Measurements from ENCODE around the gene GAB3. TPM values are rescaled to one million over a fixed set of nuclear protein-coding genes. Genes with fewer than 3 reads are reported as not detected.
A peak's percentile ranks its signal among the peaks of the same experiment; 100 is the strongest.

The GAB3 gene, protein sequence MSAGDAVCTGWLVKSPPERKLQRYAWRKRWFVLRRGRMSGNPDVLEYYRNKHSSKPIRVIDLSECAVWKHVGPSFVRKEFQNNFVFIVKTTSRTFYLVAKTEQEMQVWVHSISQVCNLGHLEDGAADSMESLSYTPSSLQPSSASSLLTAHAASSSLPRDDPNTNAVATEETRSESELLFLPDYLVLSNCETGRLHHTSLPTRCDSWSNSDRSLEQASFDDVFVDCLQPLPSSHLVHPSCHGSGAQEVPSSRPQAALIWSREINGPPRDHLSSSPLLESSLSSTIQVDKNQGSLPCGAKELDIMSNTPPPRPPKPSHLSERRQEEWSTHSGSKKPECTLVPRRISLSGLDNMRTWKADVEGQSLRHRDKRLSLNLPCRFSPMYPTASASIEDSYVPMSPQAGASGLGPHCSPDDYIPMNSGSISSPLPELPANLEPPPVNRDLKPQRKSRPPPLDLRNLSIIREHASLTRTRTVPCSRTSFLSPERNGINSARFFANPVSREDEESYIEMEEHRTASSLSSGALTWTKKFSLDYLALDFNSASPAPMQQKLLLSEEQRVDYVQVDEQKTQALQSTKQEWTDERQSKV
- total RNA-seq (2014; rRNA removed; shearing (Covaris generic)), result 0.08 and 0.33 TPM in 2 replicates

DNA sequence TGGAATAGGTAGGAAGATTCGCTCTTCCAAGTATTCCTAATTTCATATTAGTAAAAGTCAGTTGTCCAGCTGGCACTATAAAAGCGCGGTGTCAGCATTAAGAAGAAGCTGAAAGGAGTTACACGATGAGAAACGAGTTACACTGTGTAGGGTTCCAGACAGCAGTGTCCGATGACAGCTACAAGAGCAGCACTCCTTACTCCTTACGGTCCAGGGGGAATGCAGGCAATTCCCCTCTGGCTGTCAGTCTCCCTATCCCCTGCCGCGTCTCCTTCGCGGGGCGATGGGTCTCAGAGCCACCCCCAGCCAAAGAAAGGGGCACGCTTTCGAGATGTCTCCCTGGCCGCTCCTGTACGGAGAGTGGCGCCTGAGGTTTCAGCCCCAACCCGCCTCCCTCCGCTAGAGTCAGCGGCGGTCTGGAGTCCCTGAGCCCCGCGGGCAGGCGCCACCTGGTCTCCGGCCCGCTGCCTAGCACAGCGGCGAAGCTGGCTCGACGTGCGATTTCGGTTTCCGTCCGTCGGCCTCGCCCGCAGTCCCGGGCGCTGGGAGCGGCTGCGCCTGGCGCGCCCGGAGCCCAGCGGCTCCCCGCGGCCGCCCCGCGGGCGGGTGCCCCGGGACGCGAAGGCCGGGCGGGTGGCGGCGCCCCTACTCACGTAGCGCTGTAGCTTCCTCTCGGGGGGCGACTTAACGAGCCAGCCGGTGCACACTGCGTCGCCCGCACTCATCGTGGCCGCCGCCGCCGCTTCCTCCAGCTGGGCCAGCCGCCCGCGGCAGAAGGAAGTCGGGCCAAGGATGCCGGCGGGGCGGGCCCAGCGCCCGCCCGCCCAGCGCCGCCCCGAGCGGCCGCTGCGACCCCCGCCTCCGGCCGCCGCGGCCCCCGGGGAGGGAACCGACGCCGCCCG, at the start of gene GAB3:
TSS of gene GAB3 (minus strand) at position 777 of the 902 bp plus-strand sequence. CDS start at position 725, 52 bp downstream.
- DNase-seq (ENCODE audit: low spot score), result no peak

- DNase-seq (ENCODE audit: low spot score), result peak; percentile 31
Observed at GRCh38 chrX:154799556-154800348, 48.9 kb upstream of the GAB3 start.

GRCh38 chrX:154797006-154797405, 46.1 kb upstream of the GAB3 start:
- no peak for DNase-seq (ENCODE audit: low spot score)

GRCh38 chrX:154795016-154795415, 44.1 kb upstream of the GAB3 start:
- DNase-seq (ENCODE audit: low spot score), result no peak

DNA sequence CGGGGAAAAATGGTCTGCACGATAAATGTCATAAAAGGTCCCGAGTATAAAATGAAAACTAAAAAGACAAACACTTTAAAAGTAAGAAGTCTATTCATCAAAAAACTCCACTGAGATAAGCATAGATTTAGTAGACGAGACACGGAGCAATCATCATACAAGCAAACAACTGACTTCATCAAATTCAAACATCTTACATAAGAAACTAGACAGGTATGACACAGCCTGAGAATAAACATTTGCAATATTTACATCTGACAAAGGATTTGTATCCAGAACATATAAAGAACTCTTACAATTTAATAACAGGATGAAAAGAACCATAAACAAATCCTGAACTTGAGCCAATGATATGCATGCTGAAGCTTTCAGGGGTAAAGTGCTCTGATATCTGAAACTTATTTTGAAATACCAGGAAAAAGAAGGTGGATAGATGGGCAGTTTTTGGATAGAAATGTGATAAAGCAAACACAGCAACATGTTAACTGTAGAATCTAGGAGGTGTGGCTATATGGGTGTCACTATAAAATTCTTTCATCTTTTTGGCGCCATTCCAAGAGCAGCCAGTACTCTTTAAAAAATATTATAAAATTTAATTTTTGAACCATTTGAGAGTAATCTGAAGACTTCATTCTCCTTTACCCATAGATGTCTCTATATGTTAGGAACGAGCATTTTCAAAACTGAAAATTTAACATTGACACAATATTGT, 42.4 kb upstream of the GAB3 start:
- no peak for DNase-seq (ENCODE audit: low spot score)

DNA sequence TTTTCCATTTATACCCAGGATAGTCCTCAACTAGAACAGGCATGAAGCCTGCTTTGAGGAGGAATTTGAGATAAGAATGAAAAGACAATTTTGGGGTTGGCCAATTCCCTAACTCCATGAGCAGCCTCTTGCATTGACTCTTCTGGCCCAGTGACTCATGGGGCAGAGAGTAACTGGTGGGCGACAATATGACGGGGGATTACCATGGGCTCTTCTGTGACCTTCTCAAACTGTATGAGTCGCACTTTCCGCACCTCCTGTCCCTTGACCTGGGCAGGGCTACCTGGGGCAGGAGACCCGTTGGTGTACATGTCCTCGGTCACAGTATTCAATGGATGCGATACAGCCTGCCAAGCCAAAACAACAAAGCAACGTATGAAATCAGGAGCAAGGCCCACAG, 41.1 kb upstream of the GAB3 start:
- no peak for DNase-seq (ENCODE audit: low spot score)

DNA sequence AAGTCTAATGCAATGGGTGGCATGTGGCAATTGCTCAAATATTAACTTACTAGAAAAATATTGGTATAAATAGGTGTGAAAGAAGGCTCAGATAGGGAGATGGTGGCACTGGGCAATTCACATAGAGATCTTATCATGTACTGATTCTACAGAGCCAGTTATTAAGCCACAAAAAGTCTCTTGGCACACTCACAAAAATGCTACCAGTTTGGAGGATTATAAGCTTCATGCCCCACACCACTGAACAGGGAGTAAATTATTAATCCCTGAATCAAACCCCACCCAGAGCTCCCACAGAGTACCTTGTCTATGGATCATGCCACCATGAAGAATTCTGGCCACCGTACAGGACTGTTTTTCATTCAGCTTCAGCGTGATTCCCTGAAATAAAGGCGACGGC, 40.6 kb upstream of the GAB3 start:
- no peak for DNase-seq (ENCODE audit: low spot score)

DNA sequence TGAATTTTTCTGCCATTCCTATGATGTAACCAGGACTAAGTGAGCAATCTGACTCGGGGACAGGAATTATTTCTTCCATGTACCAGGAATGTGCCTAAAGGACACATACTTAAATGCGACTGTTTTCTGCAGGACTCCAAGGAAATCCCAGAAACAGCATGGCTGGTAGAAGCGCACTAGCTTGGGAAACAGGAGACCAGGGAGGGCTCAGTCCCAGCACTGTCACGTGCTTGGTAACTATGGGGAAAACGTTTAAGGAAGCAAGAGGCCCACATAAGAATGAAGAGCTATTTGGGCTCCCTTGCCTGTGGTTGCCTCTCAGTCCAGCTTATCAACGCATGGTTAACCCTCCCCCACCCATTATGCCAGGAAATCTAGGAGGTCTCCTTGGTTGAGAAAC, 34.8 kb upstream of the GAB3 start:
- DNase-seq (ENCODE audit: low spot score), result no peak

GRCh38 chrX:154784149-154784995, 33.5 kb upstream of the GAB3 start:
- DNase-seq (ENCODE audit: low spot score), result no peak

DNA sequence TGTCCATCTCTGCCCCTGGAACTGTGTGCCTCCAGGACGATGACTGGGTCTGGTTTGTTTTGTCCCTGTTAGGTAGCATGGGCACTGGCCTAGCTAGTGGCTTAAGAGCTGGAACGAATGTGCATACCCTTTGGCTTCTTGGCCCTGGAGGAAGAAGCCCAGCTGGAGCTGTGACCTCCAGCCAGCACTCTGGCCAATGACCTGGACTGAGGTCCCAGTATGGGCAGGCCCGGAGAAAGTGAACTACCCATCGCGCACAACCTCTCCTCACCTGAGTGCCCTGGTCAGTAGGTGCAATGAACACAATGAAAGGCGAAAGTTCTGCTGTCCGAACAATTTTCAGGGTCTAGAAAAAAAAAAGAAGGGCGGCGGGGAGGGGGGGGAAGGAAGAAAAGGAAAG, 30.1 kb upstream of the GAB3 start:
- no peak for DNase-seq (ENCODE audit: low spot score)

GRCh38 chrX:154779261-154779660, 28.4 kb upstream of the GAB3 start:
- no peak for DNase-seq (ENCODE audit: low spot score)

DNA sequence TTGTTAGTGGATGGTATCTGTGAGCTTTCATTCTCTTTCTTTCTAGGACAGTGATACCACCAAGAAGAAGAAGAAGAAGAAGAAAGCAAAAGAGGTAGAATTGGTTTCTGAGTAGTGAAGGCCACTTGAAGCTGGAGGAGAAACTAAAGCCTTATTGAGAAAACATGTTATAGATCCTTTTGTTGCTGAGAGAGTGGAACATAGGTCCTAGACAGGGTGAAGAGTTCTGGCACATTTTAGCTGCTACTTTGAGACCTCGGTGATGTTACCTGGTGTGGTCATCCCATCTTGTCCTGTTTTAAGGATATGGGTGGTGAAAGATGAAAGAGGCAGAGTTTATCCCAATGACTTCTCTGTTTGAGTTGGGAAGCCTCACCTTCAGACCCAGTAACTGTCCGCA, 25.9 kb upstream of the GAB3 start:
- DNase-seq (ENCODE audit: low spot score), result no peak

DNA sequence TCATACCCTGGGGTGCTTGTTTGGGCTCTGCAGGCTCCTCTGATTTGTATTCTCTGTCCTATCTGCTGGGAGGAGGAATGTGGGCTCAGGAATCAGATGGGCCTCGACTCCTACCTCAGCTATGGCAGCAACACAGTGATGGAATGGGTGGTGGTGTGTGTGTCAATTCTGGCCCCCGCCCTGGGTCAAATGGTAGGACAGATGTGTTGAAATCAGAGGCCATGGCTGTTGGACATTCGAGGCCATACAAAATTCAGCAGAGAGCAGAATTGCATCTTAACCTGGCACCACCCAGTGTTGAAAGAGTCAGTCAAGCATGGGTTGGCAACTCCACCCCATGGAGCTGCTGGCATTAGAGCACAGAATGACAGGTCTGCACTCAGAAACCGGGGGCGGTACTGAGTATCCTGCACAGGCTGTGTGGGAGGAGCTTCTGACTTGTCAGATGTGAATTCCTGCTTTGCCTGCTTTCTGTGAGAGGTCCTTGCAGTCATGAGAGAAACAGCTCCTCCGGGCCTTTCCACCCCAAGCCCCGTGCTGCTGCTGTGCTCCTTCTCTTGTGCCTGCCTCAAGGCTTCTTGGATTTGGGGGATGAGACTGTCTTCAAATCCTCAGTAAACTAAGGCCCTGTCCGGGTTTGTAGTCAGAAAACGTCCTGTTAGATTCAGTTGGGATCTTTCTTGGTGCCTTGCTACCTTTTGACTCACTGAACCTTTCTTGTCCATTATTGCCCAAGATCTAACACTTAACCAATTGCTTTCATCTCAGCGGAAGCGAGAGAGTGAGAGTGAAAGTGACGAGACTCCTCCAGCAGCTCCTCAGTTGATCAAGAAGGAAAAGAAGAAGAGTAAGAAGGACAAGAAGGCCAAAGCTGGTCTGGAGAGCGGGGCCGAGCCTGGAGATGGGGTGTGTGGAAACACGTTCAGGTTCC, 24.8 kb upstream of the GAB3 start:
- DNase-seq (ENCODE audit: low spot score), result no peak

- DNase-seq (ENCODE audit: low spot score), result no peak
Observed at GRCh38 chrX:154774622-154775021, 23.7 kb upstream of the GAB3 start.

DNA sequence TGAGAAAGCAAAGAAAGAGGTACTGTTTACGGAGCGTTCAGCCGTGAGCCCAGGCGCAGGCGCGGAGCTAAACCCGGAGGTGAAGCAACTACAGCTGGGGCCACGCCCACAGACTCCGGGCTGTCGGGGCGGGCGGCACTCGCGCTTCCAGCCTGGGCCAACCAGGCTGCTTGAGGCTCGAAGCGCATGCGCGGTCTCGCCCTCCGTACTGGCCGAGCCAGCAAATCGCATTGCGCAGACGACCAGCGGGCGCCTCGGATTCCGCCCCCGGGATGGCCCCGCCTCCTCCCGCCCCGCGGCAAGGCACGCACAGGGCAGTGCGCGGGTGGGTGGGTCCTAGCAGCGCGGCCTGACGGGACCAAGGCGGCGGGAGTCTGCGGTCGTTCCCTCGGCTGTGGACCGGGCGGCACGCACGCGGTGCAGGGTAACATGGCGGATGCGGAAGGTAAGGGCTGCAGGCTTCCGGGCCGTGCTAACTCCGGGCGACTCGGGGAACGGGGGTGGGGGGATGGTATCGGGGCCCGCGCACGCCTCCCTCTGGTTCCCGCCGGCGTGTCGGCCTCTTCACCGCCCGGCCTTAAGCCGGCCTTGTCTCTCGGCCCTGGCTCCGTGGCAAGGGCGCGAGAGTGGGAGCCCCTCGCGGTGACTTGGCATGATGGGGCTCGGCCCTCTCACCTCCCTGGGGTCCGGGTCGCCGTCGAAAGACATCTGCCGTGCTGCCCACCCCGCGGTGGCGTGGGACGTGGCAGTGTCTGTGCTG, 11.8 kb upstream of the GAB3 start, which contains the start of gene DKC1:
TSS of gene DKC1 (plus strand) at position 328 of the 760 bp plus-strand sequence. CDS start at position 430, 102 bp downstream.
- peak; percentile 94 for DNase-seq (ENCODE audit: low spot score)

DNA sequence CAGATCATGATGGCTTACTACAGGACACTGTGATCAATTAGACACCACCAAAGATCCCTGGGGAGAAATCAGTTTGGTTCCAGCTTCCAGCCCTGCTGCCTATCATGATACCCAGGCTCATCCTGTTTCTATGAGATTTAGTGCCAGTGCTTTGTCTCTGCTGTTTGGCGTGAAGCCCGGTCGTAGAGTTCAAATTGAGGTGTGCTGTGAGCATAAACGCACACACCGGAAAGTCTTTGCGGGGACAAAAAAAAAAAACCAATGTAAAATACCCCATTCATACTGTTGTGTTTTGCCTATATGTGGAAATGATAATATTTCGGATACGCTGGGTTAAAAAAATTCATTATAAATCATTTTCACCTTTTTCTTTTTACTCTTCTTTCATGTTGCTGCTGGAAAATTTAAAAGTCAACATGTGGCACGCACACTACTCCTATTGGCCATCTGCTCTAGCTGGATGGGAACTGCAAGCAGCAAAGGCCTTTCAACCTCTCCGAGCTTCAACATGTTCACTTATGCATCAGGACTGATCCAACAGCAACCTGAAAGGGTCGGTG, 11.2 kb upstream of the GAB3 start:
- no peak for DNase-seq (ENCODE audit: low spot score)

DNA sequence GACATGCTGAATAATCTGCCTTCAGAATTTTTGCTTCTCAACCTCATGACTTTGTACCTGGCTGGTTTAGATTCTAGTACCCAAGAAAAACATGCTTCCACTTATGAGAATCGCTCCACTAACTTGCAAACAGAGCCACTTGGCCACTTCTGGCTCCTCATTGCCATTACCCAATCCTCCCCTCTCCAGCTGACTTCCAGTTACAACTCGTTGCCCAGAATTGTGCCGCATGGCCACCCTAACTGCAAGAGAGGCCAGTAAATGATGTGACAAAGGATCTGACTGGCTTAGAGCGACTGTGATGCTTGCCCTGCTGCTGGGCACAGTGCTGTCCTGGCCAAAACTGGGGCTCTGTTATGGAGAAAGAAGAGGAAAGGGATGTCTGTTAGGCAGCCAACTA, 7.8 kb upstream of the GAB3 start:
- no peak for DNase-seq (ENCODE audit: low spot score)

Data from H4 (cell line).